Measurements from ENCODE around the gene SMYD1.

DNA sequence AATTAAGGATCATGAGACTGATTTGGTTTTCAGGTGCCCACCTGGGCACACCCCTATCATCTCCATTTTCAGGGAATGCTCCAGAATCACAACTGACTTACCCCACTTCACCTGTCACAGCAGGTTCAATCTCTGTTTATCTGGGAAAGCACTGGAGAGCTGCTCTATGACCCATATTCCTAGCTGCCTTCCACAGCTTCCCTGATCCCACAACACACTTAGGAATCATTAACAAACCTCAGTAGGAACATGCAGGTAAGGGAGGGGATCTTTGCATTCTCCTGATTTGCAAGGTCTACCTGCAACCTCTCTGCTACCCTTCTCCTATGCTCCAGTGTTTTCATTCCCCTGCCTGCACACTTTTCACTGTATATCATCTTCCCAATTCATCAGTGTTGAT, 79.0 kb downstream of the SMYD1 start:
- TF ChIP-seq, protein P1, sequence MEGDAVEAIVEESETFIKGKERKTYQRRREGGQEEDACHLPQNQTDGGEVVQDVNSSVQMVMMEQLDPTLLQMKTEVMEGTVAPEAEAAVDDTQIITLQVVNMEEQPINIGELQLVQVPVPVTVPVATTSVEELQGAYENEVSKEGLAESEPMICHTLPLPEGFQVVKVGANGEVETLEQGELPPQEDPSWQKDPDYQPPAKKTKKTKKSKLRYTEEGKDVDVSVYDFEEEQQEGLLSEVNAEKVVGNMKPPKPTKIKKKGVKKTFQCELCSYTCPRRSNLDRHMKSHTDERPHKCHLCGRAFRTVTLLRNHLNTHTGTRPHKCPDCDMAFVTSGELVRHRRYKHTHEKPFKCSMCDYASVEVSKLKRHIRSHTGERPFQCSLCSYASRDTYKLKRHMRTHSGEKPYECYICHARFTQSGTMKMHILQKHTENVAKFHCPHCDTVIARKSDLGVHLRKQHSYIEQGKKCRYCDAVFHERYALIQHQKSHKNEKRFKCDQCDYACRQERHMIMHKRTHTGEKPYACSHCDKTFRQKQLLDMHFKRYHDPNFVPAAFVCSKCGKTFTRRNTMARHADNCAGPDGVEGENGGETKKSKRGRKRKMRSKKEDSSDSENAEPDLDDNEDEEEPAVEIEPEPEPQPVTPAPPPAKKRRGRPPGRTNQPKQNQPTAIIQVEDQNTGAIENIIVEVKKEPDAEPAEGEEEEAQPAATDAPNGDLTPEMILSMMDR (IDR thresholded peaks at IDR 0.05): no peak
- no peak for TF ChIP-seq POLR2A (IDR thresholded peaks at IDR 0.05)
